Skeletal muscle tissue (tissue), 4 donors: ENCODE data around the gene PTX3. TPM values are rescaled to one million over a fixed set of nuclear protein-coding genes. Genes with fewer than 3 reads are reported as not detected.

Experiments
- H3K27ac ChIP-seq: one replicate; pipeline ENCODE4 v1.7.0; 2013; ENCODE audit warnings: mild to moderate bottlenecking, low read depth, low read length, inconsistent platforms
- H3K27me3 ChIP-seq, 3 donors: one replicate each; pipeline ENCODE4 v1.7.0; 2013; ENCODE audit warnings: low read length in 3 of 3; ENCODE audit not compliant: control insufficient read depth in 3 of 3, insufficient read depth in 3 of 3
- H3K36me3 ChIP-seq, 3 donors: one replicate each; pipeline ENCODE4 v1.7.0; 2013; ENCODE audit warnings: low read length in 3 of 3; ENCODE audit not compliant: control insufficient read depth in 3 of 3, insufficient read depth in 3 of 3
- H3K4me1 ChIP-seq, 3 donors: one replicate each; pipeline ENCODE4 v1.7.0; 2013; ENCODE audit warnings: low read length in 3 of 3, mild to moderate bottlenecking in 3 of 3; ENCODE audit not compliant: control insufficient read depth in 3 of 3, insufficient read depth in 3 of 3
- H3K4me3 ChIP-seq, 3 donors: one replicate each; pipeline ENCODE4 v1.7.0; 2013; ENCODE audit warnings: low read length in 3 of 3
- H3K9ac ChIP-seq, 3 donors: one replicate each; pipeline ENCODE4 v1.7.0; 2013; ENCODE audit warnings: low read length in 3 of 3, mild to moderate bottlenecking in 3 of 3, moderate library complexity in 2 of 3, low read depth in 1 of 3
- H3K9me3 ChIP-seq, 3 donors: one replicate each; pipeline ENCODE4 v1.7.0; 2013; ENCODE audit warnings: low read length in 3 of 3; ENCODE audit not compliant: control insufficient read depth in 3 of 3
- total RNA-seq: library from RNA; depleted of rRNA; stranded (reverse); fragments of >200 nt; gene quantifications from one replicate; pipeline ENCODE4 v1.2.3, GENCODE V29; 2014
- donor health status: Osteomylitis.

PTX3 gene
- total RNA-seq, 1 donor from 2014 or later: 11.5 TPM

GRCh38 chr3:157469561-157470294 lies 33.1 kb downstream of the PTX3 start:
- no peaks in the 10 kb centered on the region for H3K36me3 ChIP-seq
- H3K27ac ChIP-seq: no peak overlapping the region

GRCh38 chr3:157471064-157471463 lies 34.4 kb downstream of the PTX3 start:
- Histone ChIP-seq H3K9ac (no peak overlapping the region), H3K4me1 (no peaks in the 10 kb centered on the region), H3K4me3 (no peak overlapping the region), H3K9me3 (no peaks in the 10 kb centered on the region), H3K27ac (no peak overlapping the region), H3K27me3 (no peaks in the 10 kb centered on the region), H3K36me3 (no peaks in the 10 kb centered on the region)

More at GRCh38 chr3:157469561-157470294, 33.1 kb downstream of the PTX3 start:
- Histone ChIP-seq H3K9ac (no peak overlapping the region), H3K4me3 (no peak overlapping the region), H3K27me3 (no peaks in the 10 kb centered on the region), H3K9me3 (no peaks in the 10 kb centered on the region), H3K4me1 (no peaks in the 10 kb centered on the region)

- H3K36me3 ChIP-seq: no peaks in the 10 kb centered on the region
- H3K9ac ChIP-seq: no peak overlapping the region
- H3K9me3 ChIP-seq: no peaks in the 10 kb centered on the region
- H3K4me1 ChIP-seq: no peaks in the 10 kb centered on the region
- H3K27ac ChIP-seq: no peak overlapping the region
- no peaks in the 10 kb centered on the region for H3K27me3 ChIP-seq
- no peak overlapping the region for H3K4me3 ChIP-seq
These were observed 36.0 kb downstream of the PTX3 start for GRCh38 chr3:157472648-157473047.

- no peak overlapping the region for H3K9ac ChIP-seq
These were observed 39.3 kb downstream of the PTX3 start for GRCh38 chr3:157475921-157476414.

DNA sequence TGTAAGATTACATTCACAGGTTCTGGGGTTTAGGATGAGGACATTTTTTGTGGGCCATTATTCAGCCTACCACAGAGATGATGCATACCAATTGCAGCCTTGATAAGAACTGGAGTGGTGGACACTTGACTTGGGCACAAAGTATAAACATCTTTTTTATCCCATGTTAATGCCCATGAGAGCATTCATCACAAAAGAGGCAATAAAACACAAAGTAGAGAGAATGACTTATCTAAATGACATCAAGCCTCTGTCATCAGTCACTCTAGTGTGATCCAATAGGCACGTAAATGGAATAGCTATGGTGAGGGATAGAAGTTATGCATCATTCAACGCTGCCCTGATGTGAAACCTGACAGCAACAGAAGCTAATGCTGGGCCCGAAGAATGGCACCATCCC lies 40.8 kb downstream of the PTX3 start:
- Histone ChIP-seq H3K9ac (no peak overlapping the region), H3K27me3 (no peaks in the 10 kb centered on the region), H3K4me3 (no peak overlapping the region), H3K27ac (no peak overlapping the region), H3K4me1 (no peaks in the 10 kb centered on the region), H3K9me3 (no peaks in the 10 kb centered on the region), H3K36me3 (no peaks in the 10 kb centered on the region)

More at GRCh38 chr3:157475921-157476414, 39.3 kb downstream of the PTX3 start:
- H3K9me3 ChIP-seq: no peaks in the 10 kb centered on the region
- H3K36me3 ChIP-seq: no peaks in the 10 kb centered on the region
- no peaks in the 10 kb centered on the region for H3K4me1 ChIP-seq
- no peaks in the 10 kb centered on the region for H3K27me3 ChIP-seq
- no peak overlapping the region for H3K4me3 ChIP-seq
- H3K27ac ChIP-seq: no peak overlapping the region

GRCh38 chr3:157479464-157480243 lies 43.0 kb downstream of the PTX3 start:
- H3K27me3 ChIP-seq: no peaks in the 10 kb centered on the region
- H3K9ac ChIP-seq: no peak overlapping the region
- H3K27ac ChIP-seq: no peak overlapping the region
- no peaks in the 10 kb centered on the region for H3K36me3 ChIP-seq
- H3K4me1 ChIP-seq: no peaks in the 10 kb centered on the region
- H3K9me3 ChIP-seq: no peaks in the 10 kb centered on the region
- no peak overlapping the region for H3K4me3 ChIP-seq

GRCh38 chr3:157487339-157487738 lies 50.7 kb downstream of the PTX3 start:
- Histone ChIP-seq H3K27me3 (no peaks in the 10 kb centered on the region), H3K4me3 (no peak overlapping the region), H3K27ac (no peak overlapping the region), H3K9me3 (no peaks in the 10 kb centered on the region), H3K9ac (no peak overlapping the region), H3K36me3 (no peaks in the 10 kb centered on the region), H3K4me1 (no peaks in the 10 kb centered on the region)

GRCh38 chr3:157488144-157488543 lies 51.5 kb downstream of the PTX3 start:
- Histone ChIP-seq H3K27ac (no peak overlapping the region), H3K4me1 (no peaks in the 10 kb centered on the region), H3K9me3 (no peaks in the 10 kb centered on the region), H3K27me3 (no peaks in the 10 kb centered on the region), H3K4me3 (no peak overlapping the region), H3K36me3 (no peaks in the 10 kb centered on the region), H3K9ac (no peak overlapping the region)

GRCh38 chr3:157491136-157491535 lies 54.5 kb downstream of the PTX3 start:
- Histone ChIP-seq H3K27me3 (no peaks in the 10 kb centered on the region), H3K36me3 (no peaks in the 10 kb centered on the region), H3K4me1 (peaks cover 0 to 6% (median 0%) of the 10 kb centered on the region in 3 donors), H3K4me3 (no peak overlapping the region), H3K9me3 (no peaks in the 10 kb centered on the region), H3K27ac (no peak overlapping the region), H3K9ac (no peak overlapping the region)
